ENCODE results near the gene SEPTIN1.

SEPTIN1 gene

DNA sequence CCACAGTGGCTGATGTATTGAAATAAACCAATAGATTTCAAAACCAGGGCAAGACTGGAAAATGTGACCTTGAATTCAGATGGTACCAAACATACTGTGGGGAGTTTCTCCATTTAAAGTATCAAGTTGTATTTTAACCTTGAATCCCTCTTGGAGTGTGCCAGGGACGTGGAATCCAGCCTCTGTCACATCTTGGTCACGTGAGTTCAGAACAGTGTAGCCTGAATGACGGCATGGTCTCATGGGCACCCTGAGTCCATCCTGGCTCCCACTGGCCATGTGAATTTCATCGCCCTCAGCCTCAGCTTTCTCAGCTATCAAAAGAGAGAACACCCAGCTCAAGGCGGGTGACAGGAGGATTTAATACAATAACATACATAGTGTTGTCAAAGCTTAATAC lies 31.8 kb upstream of the SEPTIN1 start:
- TF ChIP-seq, protein P1, sequence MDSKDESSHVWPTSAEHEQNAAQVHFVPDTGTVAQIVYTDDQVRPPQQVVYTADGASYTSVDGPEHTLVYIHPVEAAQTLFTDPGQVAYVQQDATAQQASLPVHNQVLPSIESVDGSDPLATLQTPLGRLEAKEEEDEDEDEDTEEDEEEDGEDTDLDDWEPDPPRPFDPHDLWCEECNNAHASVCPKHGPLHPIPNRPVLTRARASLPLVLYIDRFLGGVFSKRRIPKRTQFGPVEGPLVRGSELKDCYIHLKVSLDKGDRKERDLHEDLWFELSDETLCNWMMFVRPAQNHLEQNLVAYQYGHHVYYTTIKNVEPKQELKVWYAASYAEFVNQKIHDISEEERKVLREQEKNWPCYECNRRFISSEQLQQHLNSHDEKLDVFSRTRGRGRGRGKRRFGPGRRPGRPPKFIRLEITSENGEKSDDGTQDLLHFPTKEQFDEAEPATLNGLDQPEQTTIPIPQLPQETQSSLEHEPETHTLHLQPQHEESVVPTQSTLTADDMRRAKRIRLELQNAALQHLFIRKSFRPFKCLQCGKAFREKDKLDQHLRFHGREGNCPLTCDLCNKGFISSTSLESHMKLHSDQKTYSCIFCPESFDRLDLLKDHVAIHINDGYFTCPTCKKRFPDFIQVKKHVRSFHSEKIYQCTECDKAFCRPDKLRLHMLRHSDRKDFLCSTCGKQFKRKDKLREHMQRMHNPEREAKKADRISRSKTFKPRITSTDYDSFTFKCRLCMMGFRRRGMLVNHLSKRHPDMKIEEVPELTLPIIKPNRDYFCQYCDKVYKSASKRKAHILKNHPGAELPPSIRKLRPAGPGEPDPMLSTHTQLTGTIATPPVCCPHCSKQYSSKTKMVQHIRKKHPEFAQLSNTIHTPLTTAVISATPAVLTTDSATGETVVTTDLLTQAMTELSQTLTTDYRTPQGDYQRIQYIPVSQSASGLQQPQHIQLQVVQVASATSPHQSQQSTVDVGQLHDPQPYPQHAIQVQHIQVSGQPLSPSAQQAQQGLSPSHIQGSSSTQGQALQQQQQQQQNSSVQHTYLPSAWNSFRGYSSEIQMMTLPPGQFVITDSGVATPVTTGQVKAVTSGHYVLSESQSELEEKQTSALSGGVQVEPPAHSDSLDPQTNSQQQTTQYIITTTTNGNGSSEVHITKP (tag by site-specific recombination; IDR thresholded peaks at IDR 0.05): peak; percentile 52
- TF ChIP-seq, protein P2, sequence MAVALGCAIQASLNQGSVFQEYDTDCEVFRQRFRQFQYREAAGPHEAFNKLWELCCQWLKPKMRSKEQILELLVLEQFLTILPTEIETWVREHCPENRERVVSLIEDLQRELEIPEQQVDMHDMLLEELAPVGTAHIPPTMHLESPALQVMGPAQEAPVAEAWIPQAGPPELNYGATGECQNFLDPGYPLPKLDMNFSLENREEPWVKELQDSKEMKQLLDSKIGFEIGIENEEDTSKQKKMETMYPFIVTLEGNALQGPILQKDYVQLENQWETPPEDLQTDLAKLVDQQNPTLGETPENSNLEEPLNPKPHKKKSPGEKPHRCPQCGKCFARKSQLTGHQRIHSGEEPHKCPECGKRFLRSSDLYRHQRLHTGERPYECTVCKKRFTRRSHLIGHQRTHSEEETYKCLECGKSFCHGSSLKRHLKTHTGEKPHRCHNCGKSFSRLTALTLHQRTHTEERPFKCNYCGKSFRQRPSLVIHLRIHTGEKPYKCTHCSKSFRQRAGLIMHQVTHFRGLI (tag by site-specific recombination; IDR thresholded peaks at IDR 0.05): no peak
- Histone ChIP-seq H3K4me3 (ENCODE audit: low read depth, low read length) (no peak overlapping the region), H3K27ac (ENCODE audit: extremely low read depth, low read depth, low read length) (no peak overlapping the region), H3K9me3 (ENCODE audit: control insufficient read depth, insufficient read depth, low read depth, low read length) (no peaks in the 10 kb centered on the region), H3K36me3 (ENCODE audit: control insufficient read depth in 2 of 2, insufficient read depth in 1 of 2, low read length in 2 of 2) (peaks cover 21 to 83% of the 10 kb centered on the region in 2 experiments; a peak in 2 of 3 replicates), H3K4me1 (ENCODE audit: control insufficient read depth, insufficient read depth, low read length) (peaks cover 12% of the 10 kb centered on the region)
- ChIA-PET POLR2A (interaction anchor here (0.5 to 1.6 kb wide), 2 partner anchors 72 to 196 kb away, joined by 3 read pairs; partner anchors contain the start of gene ZNF689), CTCF (interaction anchor here (0.6 to 1.1 kb wide), 5 partner anchors 16 to 270 kb away, joined by 3 to 5 read pairs (median 3); partner anchors contain the start of gene DCTPP1)

DNA sequence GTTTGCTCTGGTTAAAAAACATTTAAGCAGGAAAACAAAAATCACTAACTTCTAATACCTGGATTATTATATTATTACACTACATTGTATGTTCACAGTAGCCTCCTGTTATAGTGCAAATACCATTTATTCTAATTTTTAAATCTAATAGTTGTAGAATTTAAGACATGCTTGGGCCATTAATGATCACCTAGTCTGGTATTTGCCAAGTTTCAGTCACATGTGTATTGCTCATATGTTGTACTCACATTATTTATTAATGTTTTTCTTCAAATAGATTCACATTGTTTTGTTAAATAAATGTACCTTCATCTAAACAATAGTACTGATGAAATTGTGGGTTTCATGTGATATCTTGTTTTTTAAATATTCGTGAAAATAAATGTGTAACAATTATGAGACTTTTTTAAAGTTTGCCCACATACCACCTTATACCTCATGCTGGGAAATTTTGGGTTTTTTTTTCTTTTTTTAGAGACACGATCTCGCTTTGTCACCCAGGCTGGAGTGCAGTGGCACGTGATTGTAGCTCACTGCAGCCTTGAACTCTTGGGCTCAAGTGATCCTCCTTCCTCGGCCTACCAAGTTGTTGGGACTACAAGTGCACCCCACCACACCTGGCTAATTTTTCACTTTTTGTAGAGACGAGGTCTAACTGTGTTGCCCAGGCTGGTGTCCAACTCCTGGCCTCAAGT lies 30.9 kb upstream of the SEPTIN1 start:
- CTCF ChIA-PET: interaction anchor here (0.6 to 1.0 kb wide), 3 partner anchors 194 to 401 kb away, joined by 3 read pairs; no protein-coding TSS in a partner anchor
- Histone ChIP-seq H3K4me1 (ENCODE audit: control insufficient read depth, insufficient read depth, low read length) (peaks cover 10% of the 10 kb centered on the region), H3K4me3 (ENCODE audit: low read depth, low read length) (no peak overlapping the region), H3K36me3 (ENCODE audit: control insufficient read depth in 2 of 2, insufficient read depth in 1 of 2, low read length in 2 of 2) (peaks cover 17 to 80% of the 10 kb centered on the region in 2 experiments; a peak in 2 of 3 replicates), H3K27ac (ENCODE audit: extremely low read depth, low read depth, low read length) (no peak overlapping the region), H3K9me3 (ENCODE audit: control insufficient read depth, insufficient read depth, low read depth, low read length) (no peaks in the 10 kb centered on the region)
- TF ChIP-seq ZNF664 (tag by site-specific recombination; IDR thresholded peaks at IDR 0.05): 0 out of 2 replicates have a peak, but pooled peaks have one; percentile 14
- no peak for TF ChIP-seq ZNF777 (tag by site-specific recombination; IDR thresholded peaks at IDR 0.05; ENCODE audit: borderline replicate concordance)
- TF ChIP-seq ZNF24 (tag by site-specific recombination; IDR thresholded peaks at IDR 0.05): no peak
- POLR2A ChIA-PET: no interaction called here

DNA sequence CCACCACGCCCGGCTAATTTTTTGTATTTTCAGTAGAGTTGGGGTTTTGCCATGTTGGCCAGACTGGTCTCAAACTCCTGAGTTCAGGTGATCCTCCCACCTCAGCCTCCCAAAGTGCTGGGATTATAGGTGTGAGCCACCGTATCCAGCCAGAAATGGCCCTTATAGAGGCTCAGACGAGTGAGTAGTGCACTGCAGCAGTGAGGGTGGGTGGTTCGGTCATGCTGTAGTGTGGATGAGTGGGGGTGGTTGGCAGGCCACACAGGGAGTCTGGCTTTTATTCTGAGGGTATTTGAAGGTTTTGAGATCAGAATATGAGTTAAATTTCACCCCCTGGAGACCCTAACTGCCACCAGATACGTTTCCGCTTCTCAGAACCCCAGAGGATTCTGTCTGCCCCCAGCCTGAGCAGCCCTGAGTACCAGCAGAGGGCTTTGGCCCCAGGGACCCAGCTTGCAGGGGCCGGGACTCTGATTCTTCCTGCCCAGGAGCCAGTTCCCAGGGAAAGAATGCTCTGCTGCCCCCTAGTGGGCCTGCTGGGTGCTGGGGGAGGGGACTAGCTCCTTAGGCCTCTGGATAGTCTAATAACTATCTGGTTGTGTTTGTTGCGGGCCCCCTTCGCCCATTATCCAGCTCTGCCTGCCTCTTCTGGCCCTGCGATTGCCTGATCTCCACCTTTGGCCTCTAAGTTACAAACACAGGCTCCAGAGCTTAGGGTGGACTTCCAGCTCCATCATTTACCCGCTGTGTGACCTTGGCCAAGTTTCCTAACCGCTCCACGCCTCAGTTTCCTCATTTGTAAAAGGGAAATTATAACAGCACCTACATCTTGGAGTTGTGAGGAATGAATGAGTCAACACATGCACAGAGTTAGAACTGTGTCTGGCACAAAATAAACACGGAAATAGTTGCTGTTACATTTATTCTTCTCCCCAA lies 27.0 kb upstream of the SEPTIN1 start:
- H3K4me1 ChIP-seq (ENCODE audit: control insufficient read depth, insufficient read depth, low read length): peaks cover 5% of the 10 kb centered on the region; the same call in 1 of the 2 replicates
- no peak overlapping the region for H3K27ac ChIP-seq (ENCODE audit: extremely low read depth, low read depth, low read length)
- H3K36me3 ChIP-seq (ENCODE audit: control insufficient read depth in 2 of 2, insufficient read depth in 1 of 2, low read length in 2 of 2): peaks cover 14 to 52% of the 10 kb centered on the region in 2 experiments; a peak in 2 of 3 replicates
- H3K4me3 ChIP-seq (ENCODE audit: low read depth, low read length): no peak overlapping the region
- ChIA-PET POLR2A (interaction anchor here (0.6 to 5.9 kb wide), 21 partner anchors 8 to 344 kb away, joined by 3 to 64 read pairs (median 4); partner anchors contain the start of genes ALDOA, CD2BP2, DCTPP1 and PRR14), CTCF (interaction anchor here (0.6 to 2.9 kb wide), 57 partner anchors 9 to 692 kb away, joined by 3 to 27 read pairs (median 4); partner anchors contain the start of genes CD2BP2, CORO1A, DCTPP1 and MYL11)
- H3K9me3 ChIP-seq (ENCODE audit: control insufficient read depth, insufficient read depth, low read depth, low read length): no peaks in the 10 kb centered on the region
- TF ChIP-seq, protein P3, sequence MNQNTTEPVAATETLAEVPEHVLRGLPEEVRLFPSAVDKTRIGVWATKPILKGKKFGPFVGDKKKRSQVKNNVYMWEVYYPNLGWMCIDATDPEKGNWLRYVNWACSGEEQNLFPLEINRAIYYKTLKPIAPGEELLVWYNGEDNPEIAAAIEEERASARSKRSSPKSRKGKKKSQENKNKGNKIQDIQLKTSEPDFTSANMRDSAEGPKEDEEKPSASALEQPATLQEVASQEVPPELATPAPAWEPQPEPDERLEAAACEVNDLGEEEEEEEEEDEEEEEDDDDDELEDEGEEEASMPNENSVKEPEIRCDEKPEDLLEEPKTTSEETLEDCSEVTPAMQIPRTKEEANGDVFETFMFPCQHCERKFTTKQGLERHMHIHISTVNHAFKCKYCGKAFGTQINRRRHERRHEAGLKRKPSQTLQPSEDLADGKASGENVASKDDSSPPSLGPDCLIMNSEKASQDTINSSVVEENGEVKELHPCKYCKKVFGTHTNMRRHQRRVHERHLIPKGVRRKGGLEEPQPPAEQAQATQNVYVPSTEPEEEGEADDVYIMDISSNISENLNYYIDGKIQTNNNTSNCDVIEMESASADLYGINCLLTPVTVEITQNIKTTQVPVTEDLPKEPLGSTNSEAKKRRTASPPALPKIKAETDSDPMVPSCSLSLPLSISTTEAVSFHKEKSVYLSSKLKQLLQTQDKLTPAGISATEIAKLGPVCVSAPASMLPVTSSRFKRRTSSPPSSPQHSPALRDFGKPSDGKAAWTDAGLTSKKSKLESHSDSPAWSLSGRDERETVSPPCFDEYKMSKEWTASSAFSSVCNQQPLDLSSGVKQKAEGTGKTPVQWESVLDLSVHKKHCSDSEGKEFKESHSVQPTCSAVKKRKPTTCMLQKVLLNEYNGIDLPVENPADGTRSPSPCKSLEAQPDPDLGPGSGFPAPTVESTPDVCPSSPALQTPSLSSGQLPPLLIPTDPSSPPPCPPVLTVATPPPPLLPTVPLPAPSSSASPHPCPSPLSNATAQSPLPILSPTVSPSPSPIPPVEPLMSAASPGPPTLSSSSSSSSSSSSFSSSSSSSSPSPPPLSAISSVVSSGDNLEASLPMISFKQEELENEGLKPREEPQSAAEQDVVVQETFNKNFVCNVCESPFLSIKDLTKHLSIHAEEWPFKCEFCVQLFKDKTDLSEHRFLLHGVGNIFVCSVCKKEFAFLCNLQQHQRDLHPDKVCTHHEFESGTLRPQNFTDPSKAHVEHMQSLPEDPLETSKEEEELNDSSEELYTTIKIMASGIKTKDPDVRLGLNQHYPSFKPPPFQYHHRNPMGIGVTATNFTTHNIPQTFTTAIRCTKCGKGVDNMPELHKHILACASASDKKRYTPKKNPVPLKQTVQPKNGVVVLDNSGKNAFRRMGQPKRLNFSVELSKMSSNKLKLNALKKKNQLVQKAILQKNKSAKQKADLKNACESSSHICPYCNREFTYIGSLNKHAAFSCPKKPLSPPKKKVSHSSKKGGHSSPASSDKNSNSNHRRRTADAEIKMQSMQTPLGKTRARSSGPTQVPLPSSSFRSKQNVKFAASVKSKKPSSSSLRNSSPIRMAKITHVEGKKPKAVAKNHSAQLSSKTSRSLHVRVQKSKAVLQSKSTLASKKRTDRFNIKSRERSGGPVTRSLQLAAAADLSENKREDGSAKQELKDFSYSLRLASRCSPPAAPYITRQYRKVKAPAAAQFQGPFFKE (tag by site-specific recombination; IDR thresholded peaks at IDR 0.05; ENCODE audit: borderline replicate concordance): no peak
- TF ChIP-seq TRIM28 (IDR thresholded peaks at IDR 0.05; ENCODE audit: borderline replicate concordance, low read length) (no peak), ZNF530 (tag by site-specific recombination; IDR thresholded peaks at IDR 0.05; ENCODE audit: low read depth) (no peak), SCRT1 (tag by site-specific recombination; IDR thresholded peaks at IDR 0.05; ENCODE audit: borderline replicate concordance) (no peak), ZNF354C (tag by site-specific recombination; IDR thresholded peaks at IDR 0.05; ENCODE audit: borderline replicate concordance, low read depth) (no peak), ZBTB8A (tag by site-specific recombination; IDR thresholded peaks at IDR 0.05) (peak; percentile 74), ZNF610 (tag by site-specific recombination; IDR thresholded peaks at IDR 0.05; ENCODE audit: borderline replicate concordance) (no peak)
- TF ChIP-seq, protein P4, sequence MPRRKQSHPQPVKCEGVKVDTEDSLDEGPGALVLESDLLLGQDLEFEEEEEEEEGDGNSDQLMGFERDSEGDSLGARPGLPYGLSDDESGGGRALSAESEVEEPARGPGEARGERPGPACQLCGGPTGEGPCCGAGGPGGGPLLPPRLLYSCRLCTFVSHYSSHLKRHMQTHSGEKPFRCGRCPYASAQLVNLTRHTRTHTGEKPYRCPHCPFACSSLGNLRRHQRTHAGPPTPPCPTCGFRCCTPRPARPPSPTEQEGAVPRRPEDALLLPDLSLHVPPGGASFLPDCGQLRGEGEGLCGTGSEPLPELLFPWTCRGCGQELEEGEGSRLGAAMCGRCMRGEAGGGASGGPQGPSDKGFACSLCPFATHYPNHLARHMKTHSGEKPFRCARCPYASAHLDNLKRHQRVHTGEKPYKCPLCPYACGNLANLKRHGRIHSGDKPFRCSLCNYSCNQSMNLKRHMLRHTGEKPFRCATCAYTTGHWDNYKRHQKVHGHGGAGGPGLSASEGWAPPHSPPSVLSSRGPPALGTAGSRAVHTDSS (tag by site-specific recombination; IDR thresholded peaks at IDR 0.05): no peak

Measured in HEK293 (cell line).